GM18909 (cell line): ENCODE results near the gene CR1.
"Not testable (repeated sequence)": the region's sequence is repeated elsewhere in the genome, so short reads cannot be mapped to it uniquely, and the experiment has no call there.

ENCODE experiments used
- ATAC-seq: cut with Tn5 transposase; IDR thresholded peaks from one replicate; pipeline ENCODE4 v1.9.1; 2021; ENCODE audit warnings: mild to moderate bottlenecking; ENCODE audit not compliant: unreplicated experiment, poor library complexity

Gene CR1

DNA sequence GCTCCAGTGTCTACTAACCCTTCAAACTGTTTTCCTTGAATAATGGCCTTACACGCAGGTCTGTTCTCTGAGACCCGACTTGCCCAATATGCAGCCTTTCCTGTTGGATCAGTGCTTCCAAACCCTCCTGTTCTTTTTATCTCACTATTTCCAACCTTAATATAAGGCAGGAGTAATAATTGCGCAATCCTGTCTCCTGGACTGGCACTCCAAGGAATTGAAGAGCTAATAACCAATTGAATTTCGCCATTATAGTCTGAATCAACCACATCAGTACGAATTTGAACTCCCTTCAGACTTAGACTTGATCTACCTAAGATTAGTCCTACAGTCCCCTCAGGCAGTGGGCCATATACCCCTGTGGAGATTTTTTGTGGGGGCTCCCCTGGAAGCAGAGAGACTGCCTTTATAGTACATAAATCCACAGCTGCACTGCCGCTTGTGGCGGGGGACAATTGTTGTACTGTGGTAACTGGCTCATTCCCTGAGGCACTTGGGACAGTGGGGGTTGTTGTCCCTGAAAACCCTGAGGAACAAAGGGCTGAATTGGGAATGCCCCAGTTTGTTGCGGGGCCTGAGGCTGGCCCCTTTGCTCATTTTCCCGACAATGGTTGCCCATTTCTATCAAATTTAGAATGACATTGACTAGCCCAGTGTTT, 142.7 kb downstream of the CR1 start:
- ATAC-seq, result not testable (repeated sequence)

DNA sequence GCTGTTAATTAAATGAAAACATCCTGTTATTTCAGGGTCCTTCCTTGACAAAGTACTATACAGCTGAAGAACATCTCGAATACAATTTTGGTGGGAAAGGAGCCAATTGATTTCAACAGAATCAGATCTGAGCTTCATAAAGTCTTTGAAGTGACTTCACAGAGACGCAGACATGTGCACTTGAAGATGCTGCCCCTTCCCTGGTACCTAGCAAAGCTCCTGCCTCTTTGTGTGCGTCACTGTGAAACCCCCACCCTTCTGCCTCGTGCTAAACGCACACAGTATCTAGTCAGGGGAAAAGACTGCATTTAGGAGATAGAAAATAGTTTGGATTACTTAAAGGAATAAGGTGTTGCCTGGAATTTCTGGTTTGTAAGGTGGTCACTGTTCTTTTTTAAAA, 143.4 kb downstream of the CR1 start:
- ATAC-seq, result not testable (repeated sequence)

- peak; percentile 10 for ATAC-seq
These were observed 148.4 kb downstream of the CR1 start for GRCh38 chr1:207644166-207644851.

DNA sequence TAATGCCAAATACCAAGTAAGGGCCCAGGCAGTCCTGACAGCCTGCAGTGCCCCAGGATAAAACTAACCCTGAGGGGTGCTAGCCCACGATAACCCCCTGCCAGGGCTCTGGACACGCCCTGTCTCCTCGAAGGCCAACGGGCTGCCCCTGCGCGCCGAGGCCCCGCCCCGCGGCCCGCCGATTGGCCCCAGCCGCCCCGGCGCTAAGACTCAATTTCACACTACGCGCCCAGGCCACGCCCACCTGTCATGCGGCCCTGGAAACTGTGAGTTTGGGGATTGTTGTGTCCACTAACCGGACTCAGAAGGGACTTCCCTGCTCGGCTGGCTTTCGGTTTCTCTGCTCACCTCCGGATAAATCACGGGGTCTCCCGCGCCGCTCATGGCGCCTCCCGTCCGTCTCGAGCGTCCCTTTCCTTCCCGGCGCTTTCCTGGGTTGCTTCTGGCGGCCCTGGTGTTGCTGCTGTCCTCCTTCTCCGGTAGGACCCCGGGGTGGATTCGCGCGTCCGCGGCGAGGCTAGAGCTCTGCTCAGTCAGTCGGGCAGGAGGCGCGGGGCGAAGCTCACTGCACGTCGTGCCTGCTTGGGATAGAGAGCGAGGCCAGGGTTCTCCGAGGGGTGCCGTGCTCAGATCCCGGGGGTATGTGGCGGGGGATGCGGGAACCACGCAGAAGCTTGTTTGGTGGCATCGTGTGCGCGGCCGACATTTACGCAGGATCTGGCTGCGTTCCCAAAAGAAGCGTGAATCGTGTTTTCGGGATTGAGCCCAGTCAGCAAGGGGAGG, 149.1 kb downstream of the CR1 start, which contains the start of gene CR1L:
CR1L (plus strand) TSS at position 282 of the 783 bp plus-strand sequence; CDS start at position 383, 101 bp downstream.
- peak; percentile 92 for ATAC-seq

GRCh38 chr1:207645635-207646081, 149.7 kb downstream of the CR1 start:
- ATAC-seq, result no peak

GRCh38 chr1:207646171-207646570, 150.2 kb downstream of the CR1 start:
- no peak for ATAC-seq

DNA sequence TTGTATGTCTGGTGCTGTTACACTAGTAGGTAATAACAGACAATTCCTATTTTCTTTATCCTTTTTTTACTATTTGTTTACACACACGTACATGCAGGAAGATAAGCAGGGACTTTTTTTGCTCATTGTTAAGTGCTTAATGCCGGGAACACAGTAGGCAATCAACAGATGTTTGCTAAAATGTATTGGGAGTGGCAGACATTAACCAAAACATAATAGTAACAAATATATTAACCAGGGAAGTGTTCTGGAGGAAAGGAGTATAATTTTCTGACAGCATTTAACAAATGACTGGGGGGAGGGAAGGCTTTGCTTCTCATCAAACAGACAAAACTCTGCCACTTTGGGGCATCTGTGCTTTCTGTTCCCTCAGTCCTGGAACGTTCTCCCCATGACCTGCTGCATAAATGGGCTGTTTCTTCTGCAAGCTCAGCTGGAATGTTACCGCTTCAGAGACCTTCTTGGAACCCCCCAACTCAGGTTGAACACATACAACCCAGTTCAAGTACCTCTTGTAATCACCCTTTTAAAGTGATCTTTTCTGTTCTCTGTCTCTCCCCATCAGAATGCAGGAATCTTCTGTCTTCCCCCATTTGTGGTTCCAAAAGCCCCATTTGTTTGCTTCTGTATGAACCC, 151.1 kb downstream of the CR1 start:
- no peak for ATAC-seq

GRCh38 chr1:207647671-207648333, 151.8 kb downstream of the CR1 start:
- no peak for ATAC-seq

DNA sequence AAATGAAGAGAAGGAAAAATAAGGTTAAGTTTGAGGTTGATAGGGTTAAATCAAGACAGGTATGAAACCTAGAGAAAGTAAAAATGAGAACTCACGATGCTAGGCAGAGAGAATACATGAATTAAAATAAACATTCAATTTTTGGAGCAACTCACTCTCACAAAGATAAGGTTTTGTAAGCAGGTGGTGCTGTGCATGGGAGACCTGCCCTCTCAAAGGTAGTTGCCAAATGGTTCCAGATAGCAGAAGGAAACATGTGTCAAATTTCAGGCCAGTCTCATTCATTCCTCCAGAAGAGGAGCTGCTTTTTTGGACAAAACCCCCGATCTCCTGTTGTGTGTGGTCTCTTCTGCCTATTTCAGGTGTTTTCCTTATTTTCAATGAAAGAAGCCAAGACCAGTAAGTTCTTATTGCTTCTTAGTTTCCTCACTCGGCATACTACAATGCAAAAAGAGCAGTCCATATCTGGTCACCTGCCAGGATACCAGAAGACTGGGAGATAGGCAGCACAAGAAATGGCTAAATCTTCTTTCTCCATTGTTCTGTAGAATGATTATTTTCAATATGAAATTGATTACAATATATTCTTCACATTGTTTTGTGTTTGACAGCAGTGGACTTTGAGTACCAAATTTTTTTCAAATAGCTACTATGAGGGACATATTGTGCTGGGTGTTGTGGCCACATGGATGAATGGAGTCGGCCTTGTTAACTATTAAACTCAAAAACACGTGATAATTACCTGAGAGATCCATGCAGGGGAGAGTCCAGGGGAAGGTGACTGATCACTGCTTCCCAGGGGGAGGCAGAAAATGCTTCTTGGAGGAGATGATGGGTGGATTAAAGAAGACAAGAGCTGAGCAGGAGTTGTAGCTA, 152.6 kb downstream of the CR1 start:
- ATAC-seq, result no peak

DNA sequence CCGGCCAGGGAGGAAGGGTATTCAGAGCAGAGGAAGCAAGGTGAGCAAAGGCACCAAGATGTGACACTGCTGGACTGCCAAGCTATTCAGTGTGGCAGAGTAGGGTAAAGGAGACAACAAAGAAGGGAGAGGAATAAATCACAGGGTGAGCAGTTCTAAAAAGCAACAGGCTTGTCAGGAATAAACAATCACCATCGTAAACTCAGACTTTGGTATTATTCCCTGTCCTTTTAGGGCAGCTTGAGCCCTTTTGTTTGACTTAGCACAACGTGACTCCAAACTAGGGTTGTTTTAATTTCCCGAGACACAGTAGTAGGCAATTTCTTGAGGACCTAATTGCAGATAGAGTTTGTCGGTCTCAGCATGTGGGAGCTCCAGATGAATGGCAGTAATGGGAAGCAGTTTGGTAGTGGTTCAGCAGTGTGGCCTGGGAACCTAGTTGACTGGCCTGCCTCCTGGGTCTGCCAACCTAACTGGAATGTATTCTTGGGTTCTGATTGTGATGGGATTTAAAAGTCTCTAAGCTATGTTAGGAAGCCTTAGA, 153.3 kb downstream of the CR1 start:
- ATAC-seq, result no peak

GRCh38 chr1:207649865-207650580, 154.1 kb downstream of the CR1 start:
- ATAC-seq, result peak; percentile 23

DNA sequence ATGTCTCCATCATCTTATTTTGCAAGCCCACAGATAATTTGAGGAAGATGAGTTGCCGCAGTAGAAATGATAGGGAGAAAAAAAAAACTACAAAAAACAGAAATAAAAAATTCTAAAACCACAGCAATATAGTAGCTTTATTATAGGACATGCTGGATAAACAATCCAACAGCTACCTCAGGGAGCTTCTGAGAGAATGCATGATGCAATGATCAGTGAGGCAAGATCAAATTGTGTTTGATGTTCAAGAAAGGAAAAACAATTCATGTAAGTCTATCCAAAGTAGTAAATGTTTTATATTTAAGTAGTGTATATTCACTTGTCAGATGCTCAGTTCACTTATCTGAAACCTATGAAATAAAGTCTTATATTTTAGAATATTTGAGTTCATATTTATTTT, 155.6 kb downstream of the CR1 start:
- ATAC-seq, result no peak

GRCh38 chr1:207654320-207654719, 158.4 kb downstream of the CR1 start:
- no peak for ATAC-seq

DNA sequence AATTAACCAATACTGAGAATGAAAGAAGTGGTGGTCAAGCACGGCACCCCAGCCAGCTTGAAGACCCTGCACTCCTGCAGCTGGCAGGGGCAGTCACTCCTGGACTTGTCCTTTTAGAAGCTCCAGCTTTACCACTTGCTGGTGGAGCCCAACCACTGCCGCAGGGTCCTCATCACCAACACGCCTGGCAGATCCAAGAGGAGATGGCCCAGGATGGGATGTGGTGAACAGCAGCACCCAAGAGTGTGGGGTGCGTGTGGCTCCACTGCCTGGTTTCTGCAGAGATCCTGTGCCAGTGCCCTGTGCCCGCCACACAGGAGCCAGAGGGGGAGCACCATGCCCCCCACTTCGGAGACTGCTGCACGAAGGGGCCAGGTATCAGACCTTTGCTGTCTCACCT, 162.5 kb downstream of the CR1 start:
- no peak for ATAC-seq

DNA sequence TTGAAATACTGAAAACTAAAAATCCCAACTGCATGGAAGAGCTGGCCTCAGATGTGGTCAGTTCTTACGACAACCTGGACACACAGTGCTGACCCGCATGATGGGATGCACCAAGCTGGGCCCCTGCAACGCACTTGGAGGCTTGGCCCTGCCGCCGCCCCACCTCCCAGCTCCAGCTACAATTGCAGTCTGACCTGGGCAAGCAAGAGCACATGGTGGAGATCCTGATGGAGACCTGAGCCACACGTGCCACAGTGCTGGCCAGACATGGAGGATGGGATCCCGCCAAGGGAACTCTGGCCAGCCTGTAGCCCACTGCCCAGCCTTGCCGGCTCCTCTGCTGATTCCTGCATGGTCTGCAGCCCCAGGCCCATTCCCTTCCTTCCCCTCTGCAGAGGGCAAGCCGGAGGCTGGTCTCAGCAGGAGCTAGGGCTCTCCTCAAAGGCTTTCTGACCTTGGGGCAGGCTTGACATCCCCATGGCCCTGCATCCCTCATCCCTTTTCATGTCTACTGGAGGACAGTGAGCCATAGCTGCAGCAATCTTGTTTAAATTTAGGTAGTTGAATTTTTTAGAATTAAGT, 163.0 kb downstream of the CR1 start:
- no peak for ATAC-seq

DNA sequence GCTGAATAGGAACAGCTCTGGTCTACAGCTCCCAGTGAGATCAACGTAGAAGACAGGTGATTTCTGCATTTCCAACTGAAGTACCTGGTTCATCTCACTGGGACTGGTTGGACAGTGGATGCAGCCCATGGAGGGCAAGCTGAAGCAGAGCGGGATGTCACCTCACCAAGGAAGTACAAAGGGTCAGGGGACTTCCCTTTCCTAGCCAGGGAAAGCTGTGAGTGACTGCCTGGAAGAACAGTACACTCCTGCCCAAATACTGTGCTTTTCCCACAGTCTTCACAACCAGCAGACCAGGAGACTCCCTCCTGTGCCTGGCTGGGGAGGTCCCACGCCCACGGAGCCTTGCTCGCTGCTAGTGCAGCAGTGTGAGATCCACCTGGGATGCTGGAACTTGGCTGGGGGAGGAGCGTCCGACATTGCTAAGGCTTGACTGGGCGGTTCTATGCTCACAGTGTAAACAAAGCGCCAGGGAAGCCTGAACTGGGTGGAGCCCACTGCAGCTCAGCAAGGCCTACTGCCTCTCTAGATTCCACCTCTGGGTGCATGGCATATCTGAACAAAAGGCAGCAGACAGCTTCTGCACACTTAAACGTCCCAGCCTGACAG, 163.7 kb downstream of the CR1 start:
- no peak for ATAC-seq

DNA sequence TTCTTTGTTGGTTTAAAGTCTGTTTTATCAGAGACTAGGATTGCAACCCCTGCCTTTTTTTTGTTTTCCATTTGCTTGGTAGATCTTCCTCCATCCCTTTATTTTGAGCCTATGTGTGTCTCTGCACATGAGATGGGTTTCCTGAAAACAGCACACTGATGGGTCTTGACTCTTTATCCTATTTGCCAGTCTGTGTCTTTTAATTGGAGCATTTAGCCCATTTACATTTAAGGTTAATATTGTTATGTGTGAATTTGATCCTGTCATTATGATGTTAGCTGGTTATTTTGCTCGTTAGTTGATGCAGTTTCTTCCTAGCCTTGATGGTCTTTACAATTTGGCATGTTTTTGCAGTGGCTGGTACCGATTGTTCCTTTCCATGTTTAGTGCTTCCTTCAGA, 165.5 kb downstream of the CR1 start:
- ATAC-seq, result not testable (repeated sequence)

- no peak for ATAC-seq
These were observed 170.4 kb downstream of the CR1 start for GRCh38 chr1:207666342-207666741.
